BJ (cell line): ENCODE data around the gene ARPC4. TPM values are rescaled to one million over a fixed set of nuclear protein-coding genes. Genes with fewer than 3 reads are reported as not detected.

Source experiments
- CTCF ChIA-PET: fragments of 350-600 bp; formaldehyde crosslinking; extraction: SDS; loops from one replicate; lab custom pipeline; 2021; ENCODE audit warnings: antibody characterized with exemption, inconsistent platforms; lab: Yijun Ruan, JAX
- POLR2A ChIA-PET: fragments of 300-600 bp; sonication (Branson Sonifier 250); formaldehyde crosslinking; extraction: SDS; loops from one replicate; lab custom pipeline; 2021; ENCODE audit warnings: antibody characterized with exemption; lab: Charles Lee
- DNase-seq: peaks from one replicate; pipeline ENCODE4 v3.0.0-alpha.2; 2011; ENCODE audit warnings: low read depth
- H3K27me3 ChIP-seq: 2 replicates; pipeline ENCODE4 v1.6.0; 2011; ENCODE audit warnings: low read length; ENCODE audit not compliant: control insufficient read depth, insufficient read depth
- H3K36me3 ChIP-seq: 2 replicates; pipeline ENCODE4 v1.5.1; 2011; ENCODE audit warnings: low read length; ENCODE audit not compliant: control insufficient read depth, insufficient read depth
- H3K4me3 ChIP-seq: 2 replicates; pipeline ENCODE4 v1.5.1; 2011; ENCODE audit warnings: low read depth, mild to moderate bottlenecking, control low read depth, low read length
- CTCF ChIP-seq: IDR thresholded peaks from 2 replicates; pipeline ENCODE4 v1.5.1; 2011; ENCODE audit warnings: low read depth, mild to moderate bottlenecking, control low read depth, inconsistent platforms, low read length, moderate library complexity; ENCODE audit not compliant: insufficient read depth
- polyA plus RNA-seq: library from polyadenylated mRNA; depleted of rRNA; stranded (reverse); fragments of >200 nt; gene quantifications from 2 replicates; pipeline ENCODE4 v1.2.3, GENCODE V29; 2011

Gene ARPC4
- polyA plus RNA-seq, 1 experiment, result 238 TPM

- Histone ChIP-seq H3K36me3 (peaks cover 17% of the 10 kb centered on the region), H3K27me3 (no peaks in the 10 kb centered on the region), H3K4me3 (peak within 1 kb of the TSS; percentile 48)
- DNase-seq, result no peak
- POLR2A ChIA-PET, result interaction anchor here (0.6 to 1.3 kb wide), 2 partner anchors 17 to 34 kb away, joined by 4 to 5 read pairs; partner anchors contain the start of genes ARPC4 and TADA3
- CTCF ChIA-PET, result interaction anchor here (0.6 to 1.7 kb wide), 2 partner anchors 13 to 126 kb away, joined by 3 to 4 read pairs; no protein-coding TSS in a partner anchor
- no peak for TF ChIP-seq CTCF
Observed at GRCh38 chr3:9809615-9810432, 16.9 kb downstream of the ARPC4 start, which contains the start of gene TTLL3. TSS of gene TTLL3 (plus strand) at chr3:9810262. CDS start at chr3:9810662, 400 bp downstream.

DNA sequence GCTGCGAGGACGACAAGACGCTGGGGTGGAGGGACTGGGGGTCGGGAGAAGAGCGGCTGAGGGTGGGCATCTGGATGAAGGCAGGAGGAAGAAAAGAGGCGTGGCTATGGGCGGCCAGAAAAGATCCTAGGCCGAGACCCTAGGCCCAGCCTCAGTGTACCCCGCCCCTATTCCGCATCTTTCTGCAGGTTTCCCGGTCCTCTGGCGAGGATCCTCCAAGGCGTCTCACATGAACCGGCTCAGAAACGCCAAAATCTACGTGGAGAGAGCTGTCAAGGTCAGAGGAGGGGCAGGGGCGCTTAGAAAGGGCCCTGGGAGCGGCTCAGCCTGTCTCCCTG lies 17.5 kb downstream of the ARPC4 start:
- DNase-seq, result no peak
- no peak for TF ChIP-seq CTCF
- Histone ChIP-seq H3K36me3 (peaks cover 13% of the 10 kb centered on the region), H3K27me3 (no peaks in the 10 kb centered on the region), H3K4me3 (peak overlapping the region; percentile 48)
- ChIA-PET CTCF (no interaction called here), POLR2A (no interaction called here)

- DNase-seq, result no peak
- CTCF ChIA-PET, result no interaction called here
- peak overlapping the region; percentile 48 for H3K4me3 ChIP-seq
- POLR2A ChIA-PET, result no interaction called here
- TF ChIP-seq CTCF, result no peak
- peaks cover 9% of the 10 kb centered on the region for H3K36me3 ChIP-seq
- H3K27me3 ChIP-seq, result no peaks in the 10 kb centered on the region
Observed at GRCh38 chr3:9810846-9811245, 18.0 kb downstream of the ARPC4 start.

GRCh38 chr3:9812870-9813483 lies 20.1 kb downstream of the ARPC4 start:
- H3K4me3 ChIP-seq, result no peak overlapping the region
- H3K36me3 ChIP-seq, result peaks cover 5% of the 10 kb centered on the region
- DNase-seq, result no peak
- H3K27me3 ChIP-seq, result no peaks in the 10 kb centered on the region
- POLR2A ChIA-PET, result no interaction called here
- no peak for TF ChIP-seq CTCF
- CTCF ChIA-PET, result interaction anchor here (0.6 to 1.5 kb wide), 4 partner anchors 15 to 113 kb away, joined by 3 to 4 read pairs (median 3); no protein-coding TSS in a partner anchor

- Histone ChIP-seq H3K4me3 (no peak overlapping the region), H3K27me3 (no peaks in the 10 kb centered on the region), H3K36me3 (peaks cover 7% of the 10 kb centered on the region)
- TF ChIP-seq CTCF, result no peak
- CTCF ChIA-PET, result no interaction called here
- POLR2A ChIA-PET, result no interaction called here
- no peak for DNase-seq
Observed at GRCh38 chr3:9815986-9816385, 23.1 kb downstream of the ARPC4 start.
